DND-41 (cell line): ENCODE results near the gene BTRC.

Experiments used
- EZH2 ChIP-seq: IDR thresholded peaks from 3 replicates; pipeline ENCODE4 v1.6.1; 2012; ENCODE audit warnings: borderline replicate concordance, low read depth, mild to moderate bottlenecking, moderate library complexity, low read length, inconsistent platforms; ENCODE audit not compliant: severe bottlenecking
- TF ChIP-seq, protein P1 (sequence below): IDR thresholded peaks from 2 replicates; pipeline ENCODE4 v1.5.1; 2012; ENCODE audit warnings: borderline replicate concordance, low read length, moderate library complexity, mild to moderate bottlenecking; ENCODE audit not compliant: poor library complexity, severe bottlenecking; ENCODE audit errors: extremely low read depth

DNA sequence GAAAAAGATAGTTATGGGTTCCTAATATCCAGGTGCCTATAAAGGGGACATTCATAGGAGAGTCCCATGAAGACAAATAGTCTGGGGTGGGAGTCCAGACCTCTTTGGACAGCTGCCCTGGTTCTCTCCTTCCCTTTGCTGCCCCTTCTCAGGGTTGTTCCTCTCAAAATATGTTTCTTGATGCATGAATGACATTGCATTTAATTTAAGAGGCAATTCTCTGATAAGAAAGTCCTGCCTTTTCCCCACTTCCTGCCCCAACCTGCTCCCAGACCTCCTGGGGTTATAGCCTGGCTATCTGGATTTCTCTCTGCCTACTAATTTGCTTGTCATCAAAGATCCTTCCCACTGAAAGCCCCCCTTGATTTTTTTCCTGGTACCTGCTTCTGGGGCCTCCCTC lies 12.5 kb upstream of the BTRC start:
- TF ChIP-seq, protein P1, sequence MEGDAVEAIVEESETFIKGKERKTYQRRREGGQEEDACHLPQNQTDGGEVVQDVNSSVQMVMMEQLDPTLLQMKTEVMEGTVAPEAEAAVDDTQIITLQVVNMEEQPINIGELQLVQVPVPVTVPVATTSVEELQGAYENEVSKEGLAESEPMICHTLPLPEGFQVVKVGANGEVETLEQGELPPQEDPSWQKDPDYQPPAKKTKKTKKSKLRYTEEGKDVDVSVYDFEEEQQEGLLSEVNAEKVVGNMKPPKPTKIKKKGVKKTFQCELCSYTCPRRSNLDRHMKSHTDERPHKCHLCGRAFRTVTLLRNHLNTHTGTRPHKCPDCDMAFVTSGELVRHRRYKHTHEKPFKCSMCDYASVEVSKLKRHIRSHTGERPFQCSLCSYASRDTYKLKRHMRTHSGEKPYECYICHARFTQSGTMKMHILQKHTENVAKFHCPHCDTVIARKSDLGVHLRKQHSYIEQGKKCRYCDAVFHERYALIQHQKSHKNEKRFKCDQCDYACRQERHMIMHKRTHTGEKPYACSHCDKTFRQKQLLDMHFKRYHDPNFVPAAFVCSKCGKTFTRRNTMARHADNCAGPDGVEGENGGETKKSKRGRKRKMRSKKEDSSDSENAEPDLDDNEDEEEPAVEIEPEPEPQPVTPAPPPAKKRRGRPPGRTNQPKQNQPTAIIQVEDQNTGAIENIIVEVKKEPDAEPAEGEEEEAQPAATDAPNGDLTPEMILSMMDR: no peak
- no peak for TF ChIP-seq EZH2
